Activated naive CD8-positive, alpha-beta T cell treated with anti-CD3 and anti-CD28 coated beads for 36 hours (primary cell): ENCODE data around the gene PTN. TPM values are rescaled to one million over a fixed set of nuclear protein-coding genes. Genes with fewer than 3 reads are reported as not detected.
"Not testable (repeated sequence)": the region's sequence is repeated elsewhere in the genome, so short reads cannot be mapped to it uniquely, and the experiment has no call there.

Experiments used
- DNase-seq: peaks from one replicate; pipeline ENCODE4 v3.0.0; 2021
- H3K27ac Mint-ChIP-seq: one replicate; pipeline ENCODE4 v1.8.0; 2022; ENCODE audit warnings: mild to moderate bottlenecking, moderate library complexity, mixed read lengths
- H3K27me3 Mint-ChIP-seq: one replicate; pipeline ENCODE4 v1.8.0; 2022; ENCODE audit warnings: mild to moderate bottlenecking, mixed read lengths
- H3K36me3 Mint-ChIP-seq: one replicate; pipeline ENCODE4 v1.8.0; 2021; ENCODE audit warnings: mild to moderate bottlenecking, mixed read lengths
- H3K4me1 Mint-ChIP-seq: one replicate; pipeline ENCODE4 v1.8.0; 2021; ENCODE audit warnings: mixed read lengths
- H3K4me3 Mint-ChIP-seq: one replicate; pipeline ENCODE4 v1.8.0; 2022; ENCODE audit warnings: mild to moderate bottlenecking, moderate library complexity, mixed read lengths
- H3K9me3 Mint-ChIP-seq: one replicate; pipeline ENCODE4 v1.8.0; 2022; ENCODE audit warnings: mixed read lengths
- total RNA-seq, 2 experiments: library from RNA; stranded (reverse); gene quantifications; one replicate each; pipeline ENCODE4 v1.2.3, GENCODE V29; 2021

PTN gene
- total RNA-seq, 2 experiments from 2014 or later: not detected

DNA sequence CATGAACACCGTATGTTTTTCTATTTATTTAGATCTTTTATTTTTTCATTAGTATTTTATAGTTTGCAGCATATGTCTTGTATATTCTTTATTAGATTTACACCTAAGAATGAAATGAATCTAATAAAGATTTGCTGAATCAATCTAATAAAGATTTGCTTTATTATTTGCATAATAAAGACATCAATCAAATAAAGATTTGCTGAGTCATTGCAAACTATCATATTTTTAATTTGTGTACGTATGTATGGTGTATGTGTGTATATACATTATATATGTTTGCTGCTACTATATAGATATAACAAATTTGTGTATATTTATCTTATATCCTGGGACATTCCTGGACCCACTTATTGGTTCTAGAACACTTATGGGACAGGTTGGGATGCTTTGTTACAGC, 147.5 kb downstream of the PTN start:
- no peak for DNase-seq
- H3K36me3 Mint-ChIP-seq: no peaks in the 10 kb centered on the region
- no peaks in the 10 kb centered on the region for H3K9me3 Mint-ChIP-seq
- H3K27ac Mint-ChIP-seq: no peak overlapping the region
- no peaks in the 10 kb centered on the region for H3K4me1 Mint-ChIP-seq
- no peaks in the 10 kb centered on the region for H3K27me3 Mint-ChIP-seq
- H3K4me3 Mint-ChIP-seq: no peak overlapping the region

DNA sequence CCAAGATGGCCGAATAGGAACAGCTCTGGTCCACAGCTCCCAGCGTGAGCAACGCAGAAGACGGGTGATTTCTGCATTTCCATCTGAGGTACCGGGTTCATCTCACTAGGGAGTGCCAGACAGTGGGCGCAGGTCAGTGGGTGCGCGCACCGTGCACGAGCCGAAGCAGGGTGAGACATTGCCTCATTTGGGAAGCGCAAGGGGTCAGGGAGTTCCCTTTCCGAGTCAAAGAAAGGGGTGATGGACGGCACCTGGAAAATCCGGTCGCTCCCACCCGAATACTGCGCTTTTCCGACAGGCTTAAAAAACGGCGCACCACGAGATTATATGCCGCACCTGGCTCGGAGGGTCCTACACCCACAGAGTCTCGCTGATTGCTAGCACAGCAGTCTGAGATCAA, 161.9 kb downstream of the PTN start:
- H3K4me3 Mint-ChIP-seq, H3K27me3 Mint-ChIP-seq, H3K27ac Mint-ChIP-seq, H3K9me3 Mint-ChIP-seq, DNase-seq, H3K4me1 Mint-ChIP-seq, H3K36me3 Mint-ChIP-seq: not testable (repeated sequence)
